Erythroblast (primary cell): ENCODE results near the gene SLC15A5.

Source experiments
- DNase-seq, 2 experiments: peaks; one replicate each; lab custom pipeline; 2025; lab: John Stamatoyannopoulos, UW
- GATA1 ChIP-seq: IDR thresholded peaks from 2 replicates; pipeline ENCODE4 v1.6.1; 2011; ENCODE audit warnings: low read depth, mild to moderate bottlenecking, control low read depth, low read length, moderate library complexity
- POLR2A ChIP-seq: IDR thresholded peaks from 2 replicates; pipeline ENCODE4 v1.6.1; 2011; ENCODE audit warnings: mild to moderate bottlenecking, low read length

SLC15A5 gene

DNA sequence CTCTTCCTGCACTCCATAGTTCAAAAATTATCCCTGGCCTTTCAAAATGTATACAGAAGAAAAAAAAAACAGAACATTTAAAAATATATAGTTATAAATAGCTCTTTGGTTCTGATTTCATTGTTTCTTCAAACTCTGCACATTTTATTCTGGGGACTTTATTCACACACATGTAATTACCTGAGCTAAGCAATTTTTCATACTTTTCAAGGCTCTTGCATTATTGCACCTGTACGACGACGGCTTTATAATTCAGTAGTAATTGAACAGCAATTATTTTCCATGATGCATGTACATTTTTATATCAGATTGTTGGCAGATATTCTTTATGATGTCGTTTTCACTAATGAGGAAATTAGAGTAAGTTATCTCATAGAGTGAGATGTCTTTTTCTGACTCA is 13.5 kb upstream of the SLC15A5 start:
- DNase-seq = no peak
- no peak for TF ChIP-seq POLR2A
- no peak for TF ChIP-seq GATA1

DNA sequence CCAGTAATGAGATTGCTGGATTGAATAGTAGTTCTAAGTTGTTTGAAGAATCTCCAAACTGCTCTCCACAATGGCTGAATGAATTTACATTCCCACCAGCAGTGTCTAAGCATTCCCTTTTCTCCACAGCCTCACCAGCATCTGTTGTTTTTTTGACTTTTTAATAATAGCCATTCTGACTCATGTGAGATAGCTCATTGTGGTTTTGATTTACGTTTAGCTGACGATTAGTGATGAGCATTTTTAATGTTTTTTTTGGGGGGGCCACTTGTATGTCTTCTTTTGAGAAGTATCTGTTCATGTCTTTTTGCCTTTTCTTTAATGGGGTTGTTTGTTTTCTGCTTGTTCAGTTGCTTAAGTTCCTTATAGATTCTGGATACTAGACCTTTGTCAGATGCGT is 8.1 kb upstream of the SLC15A5 start:
- TF ChIP-seq POLR2A (no peak), GATA1 (no peak)
- no peak for DNase-seq

DNA sequence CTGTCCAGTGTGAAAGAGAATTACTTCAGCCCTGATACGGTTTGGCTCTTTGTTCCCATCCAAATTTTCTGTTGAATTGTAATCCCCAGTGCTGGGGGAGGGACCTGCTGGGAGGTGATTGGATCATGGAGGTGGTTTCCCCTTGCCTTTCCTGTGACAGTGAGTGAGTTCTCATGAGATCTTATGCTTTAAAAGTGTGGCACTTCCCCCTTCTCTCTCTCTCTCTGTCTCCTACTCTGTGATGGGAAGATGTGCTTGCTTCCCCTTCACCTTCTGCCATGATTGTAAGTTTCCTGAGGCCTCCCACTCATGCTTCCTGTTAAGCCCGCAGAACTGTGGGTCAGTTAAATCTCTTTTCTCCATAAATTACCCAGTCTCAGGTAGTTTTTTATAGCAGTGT is 5.5 kb upstream of the SLC15A5 start:
- no peak for TF ChIP-seq GATA1
- TF ChIP-seq POLR2A = no peak
- DNase-seq = no peak

DNA sequence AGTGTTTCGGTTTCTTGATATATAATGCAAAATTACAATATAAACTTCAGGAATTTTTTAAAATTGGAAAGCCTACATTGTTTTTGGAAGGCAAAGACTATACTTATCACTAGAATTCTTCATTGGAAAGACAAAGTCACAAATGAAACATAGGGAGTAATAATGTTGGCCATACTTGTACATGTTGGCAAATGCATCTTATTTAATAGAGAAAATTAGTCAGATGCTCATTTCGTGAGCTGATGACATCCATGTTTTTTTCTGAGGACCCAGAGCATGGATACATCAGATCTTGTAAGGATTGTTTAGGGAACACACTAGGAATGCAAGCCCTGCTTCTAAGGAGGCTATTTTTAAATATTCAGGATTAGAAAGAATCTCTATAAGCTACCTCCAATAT is 4.6 kb upstream of the SLC15A5 start:
- DNase-seq = no peak
- TF ChIP-seq GATA1 (no peak), POLR2A (no peak)

DNA sequence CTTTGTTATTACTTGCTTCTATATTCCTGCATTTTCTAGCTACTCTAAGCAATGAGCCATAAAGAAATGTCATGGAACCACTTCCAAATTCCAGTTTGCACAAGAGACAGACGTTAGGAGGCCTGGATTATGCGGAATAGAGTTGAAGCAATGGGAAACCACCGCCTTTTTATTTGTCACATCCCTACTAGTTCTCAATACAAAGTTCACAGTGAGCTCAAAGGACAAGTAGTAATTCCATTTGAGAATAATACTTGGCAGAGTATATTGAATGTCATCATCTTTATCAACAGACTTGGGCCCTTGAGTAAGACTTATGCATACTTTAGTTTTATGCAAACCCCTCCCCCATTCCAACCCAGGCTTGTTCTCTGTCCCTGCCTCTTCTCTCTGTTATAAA is 3.7 kb upstream of the SLC15A5 start:
- no peak for DNase-seq
- TF ChIP-seq GATA1 = no peak

DNA sequence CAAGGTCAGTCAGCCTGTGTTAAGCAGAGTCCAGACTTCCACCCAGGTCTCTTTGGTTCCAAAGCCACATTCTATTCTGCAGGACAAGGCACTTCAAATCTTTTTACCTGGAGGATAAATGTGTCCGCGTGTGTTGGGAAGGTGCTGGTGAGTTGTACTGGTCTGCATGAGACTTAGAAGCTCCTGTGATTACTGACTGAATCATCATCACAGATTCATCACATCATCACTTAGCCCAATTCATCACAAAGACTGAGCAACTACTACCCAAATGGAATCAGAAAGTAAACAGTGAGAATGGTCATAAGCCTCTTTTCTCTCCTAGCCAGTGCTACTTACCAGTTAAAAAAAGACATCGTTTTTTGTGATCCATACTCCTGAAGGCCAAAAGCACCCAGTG is 5.3 kb downstream of the SLC15A5 start:
- DNase-seq = no peak
- no peak for TF ChIP-seq POLR2A
- TF ChIP-seq GATA1 = no peak

DNA sequence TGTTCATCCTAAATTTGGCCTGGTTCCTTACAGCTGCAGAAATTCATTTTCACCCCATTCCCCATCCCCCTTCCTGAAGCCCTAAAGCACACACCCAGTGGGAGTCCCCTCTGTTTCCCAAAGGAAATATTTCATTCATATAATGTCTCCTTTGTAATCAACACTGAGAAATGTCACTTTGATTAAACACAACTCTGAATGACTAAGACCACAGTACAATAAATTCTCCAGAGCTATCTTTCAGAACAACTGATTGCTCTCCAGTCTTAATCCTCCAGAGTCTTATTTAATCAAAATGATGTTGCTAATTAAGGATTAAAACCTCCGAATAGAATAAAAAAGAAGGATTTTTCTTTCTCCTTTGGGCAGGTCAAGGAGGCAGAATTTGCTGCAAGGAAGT is 6.4 kb downstream of the SLC15A5 start:
- TF ChIP-seq POLR2A = no peak
- TF ChIP-seq GATA1 = no peak
- DNase-seq = no peak

DNA sequence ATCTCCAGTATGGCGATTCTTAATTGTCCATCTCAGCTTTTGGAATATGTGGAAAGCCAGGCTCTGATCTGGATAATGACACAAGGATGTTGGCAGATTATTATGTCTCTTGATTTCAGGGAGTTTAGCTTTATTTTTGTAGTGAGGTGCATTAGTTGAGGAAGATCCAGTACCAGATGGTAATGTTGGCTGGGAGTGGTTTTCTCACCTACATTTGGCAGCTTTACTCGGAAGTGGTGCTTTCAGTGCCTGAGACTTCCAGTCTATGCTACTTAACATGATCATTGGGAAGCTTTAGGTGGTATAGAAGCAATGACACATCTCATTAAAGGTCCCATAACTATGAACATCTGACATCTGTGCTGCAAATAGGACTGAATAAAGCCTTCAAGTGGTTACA is 7.5 kb downstream of the SLC15A5 start:
- TF ChIP-seq GATA1 (no peak), POLR2A (no peak)
- no peak for DNase-seq

DNA sequence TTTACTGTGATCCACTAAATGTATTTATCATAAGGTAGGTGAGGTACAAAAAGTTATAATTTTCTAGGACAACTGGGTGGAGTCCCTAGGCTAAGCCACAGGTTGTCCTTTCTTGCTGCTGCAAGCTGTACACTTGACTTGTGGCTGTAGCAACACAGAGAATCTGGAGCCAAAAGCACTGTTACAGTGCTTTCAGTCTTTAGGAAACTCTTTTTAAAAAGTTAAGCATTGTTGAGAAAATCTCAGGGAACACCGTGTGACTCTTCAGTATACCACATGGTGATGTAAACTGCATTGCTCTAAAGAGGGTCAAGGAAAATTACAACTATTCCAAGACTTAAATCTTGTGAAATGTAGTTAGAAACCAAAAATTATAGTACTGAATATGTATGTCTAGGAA is 11.4 kb downstream of the SLC15A5 start:
- no peak for TF ChIP-seq POLR2A
- TF ChIP-seq GATA1 = no peak
- DNase-seq = no peak

DNA sequence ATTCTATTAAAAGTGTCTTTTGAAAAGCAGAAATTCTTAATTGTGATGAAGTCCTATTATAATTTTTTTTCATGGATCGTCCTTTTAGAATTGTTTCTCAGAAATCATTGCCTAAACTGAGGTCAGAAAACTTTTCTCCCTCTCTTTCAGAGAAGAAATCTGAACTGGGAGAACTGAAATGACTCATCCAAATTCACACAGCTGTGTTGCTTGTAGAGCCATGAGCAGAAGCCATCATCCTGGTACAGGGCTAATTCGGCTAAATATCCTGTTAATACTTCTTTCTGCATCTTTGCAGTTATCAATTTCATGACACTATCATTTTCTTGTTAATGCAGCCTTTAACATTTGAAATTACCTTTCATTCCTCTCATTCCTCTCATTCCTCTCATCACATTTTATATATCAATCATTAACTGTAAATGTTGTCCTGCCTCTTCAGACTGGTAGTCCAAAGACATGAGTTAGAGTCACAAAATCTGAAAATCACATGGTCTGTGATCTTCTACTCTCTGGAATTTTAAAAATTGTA is 15.5 kb downstream of the SLC15A5 start:
- no peak for TF ChIP-seq POLR2A
- TF ChIP-seq GATA1 = no peak
- DNase-seq = no peak

DNA sequence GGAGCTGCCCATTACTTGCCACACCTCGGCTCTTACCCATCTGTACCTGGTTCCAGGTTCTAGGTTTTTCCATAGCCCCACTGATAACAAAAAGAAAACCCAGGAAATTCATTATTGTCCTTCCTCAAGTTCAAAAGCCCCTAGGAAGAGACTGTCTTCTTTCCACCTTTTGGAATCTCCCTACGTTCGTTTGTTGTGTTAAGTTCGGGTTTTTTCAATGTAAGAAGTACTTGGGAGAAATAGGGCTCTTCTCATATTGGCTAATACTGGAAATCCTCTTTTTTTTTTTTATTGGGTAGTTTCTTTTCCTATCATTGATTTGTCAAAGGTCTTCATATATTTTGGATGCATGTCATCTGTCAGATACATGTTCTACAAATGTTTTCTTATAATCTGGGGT is 17.3 kb downstream of the SLC15A5 start:
- DNase-seq = no peak

DNA sequence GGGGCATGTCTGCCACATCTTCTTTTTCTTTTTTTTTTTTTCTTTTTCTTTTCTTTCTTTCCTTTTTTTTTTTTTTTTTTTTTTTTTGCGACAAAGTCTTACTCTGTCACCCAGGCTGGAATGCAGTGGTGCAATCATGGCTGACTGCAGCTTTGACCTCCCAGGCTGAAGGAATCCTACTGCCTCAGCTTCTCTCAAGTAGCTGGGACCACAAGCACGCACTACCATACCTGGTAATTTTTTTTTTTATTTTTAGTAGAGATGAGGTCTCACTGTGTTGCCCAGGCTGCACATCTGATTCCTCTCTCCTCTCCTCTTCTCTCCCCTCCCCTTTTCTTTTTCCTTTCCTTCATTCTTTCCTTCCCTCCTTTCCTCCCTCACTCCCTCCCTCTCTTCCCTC is 18.5 kb downstream of the SLC15A5 start:
- TF ChIP-seq GATA1 = no peak
- TF ChIP-seq POLR2A = no peak
- no peak for DNase-seq

More for the DNA sequence above, 17.3 kb downstream of the SLC15A5 start:
- TF ChIP-seq POLR2A (no peak), GATA1 (no peak)

DNA sequence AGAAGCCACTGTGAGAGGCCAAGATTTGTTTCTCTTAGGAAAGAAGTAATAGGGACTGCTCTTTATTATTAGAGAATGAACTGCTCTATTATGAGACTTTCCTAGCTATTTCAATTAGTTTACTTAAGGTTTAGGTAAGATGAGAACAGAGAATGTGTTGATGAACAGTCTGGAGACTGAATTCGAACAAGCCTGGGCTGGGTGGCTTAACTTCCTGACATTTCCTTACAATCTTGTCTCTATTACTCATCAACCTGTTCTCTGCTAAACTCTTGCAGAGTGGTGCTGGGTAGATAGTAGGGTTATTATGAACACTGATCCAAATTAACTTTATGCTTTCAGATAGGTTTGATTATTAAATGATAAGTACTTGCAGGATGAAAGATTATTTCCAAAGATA is 31.2 kb downstream of the SLC15A5 start:
- TF ChIP-seq POLR2A (no peak), GATA1 (no peak)
- DNase-seq = no peak

DNA sequence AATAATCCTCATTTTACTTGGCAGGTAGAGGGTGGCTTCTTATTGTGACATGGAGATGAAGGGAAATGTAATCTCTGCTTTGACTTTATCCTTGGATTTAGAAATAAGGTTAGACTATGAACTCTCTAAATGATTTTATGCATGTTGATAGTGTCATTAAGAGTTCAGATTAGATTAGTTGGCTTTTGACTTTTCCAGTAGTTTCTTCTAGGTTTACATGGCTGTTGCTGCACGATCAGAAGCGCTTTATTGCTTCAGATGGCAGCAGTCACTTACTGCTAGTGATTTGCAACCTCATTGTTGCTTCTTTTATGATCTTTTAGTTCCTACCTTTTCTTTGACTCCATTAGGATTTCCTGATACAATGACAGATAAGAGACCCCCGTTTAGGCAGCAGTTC is 32.3 kb downstream of the SLC15A5 start:
- DNase-seq = no peak
- TF ChIP-seq GATA1 (no peak), POLR2A (no peak)
